HEK293T (cell line): ENCODE measurements around the gene DYRK1A.

ENCODE experiments used
- ARNT ChIP-seq: fragments of 450-650 bp; IDR thresholded peaks from 2 replicates; pipeline ENCODE4 v1.6.1; 2017; ENCODE audit warnings: mild to moderate bottlenecking
- BHLHE40 ChIP-seq: fragments of 450-650 bp; IDR thresholded peaks from 2 replicates; pipeline ENCODE4 v1.6.1; 2016; ENCODE audit warnings: mild to moderate bottlenecking, moderate library complexity, borderline replicate concordance
- CTBP1 ChIP-seq: fragments of 450-650 bp; IDR thresholded peaks from 2 replicates; pipeline ENCODE4 v1.6.1; 2016; ENCODE audit warnings: borderline replicate concordance
- ELF4 ChIP-seq: fragments of 450-650 bp; IDR thresholded peaks from 2 replicates; pipeline ENCODE4 v1.6.1; 2017; ENCODE audit warnings: antibody characterized with exemption
- FOXA1 ChIP-seq: fragments of 450-650 bp; IDR thresholded peaks from 2 replicates; pipeline ENCODE4 v1.6.1; 2016; ENCODE audit warnings: mild to moderate bottlenecking
- FOXK2 ChIP-seq: fragments of 450-650 bp; IDR thresholded peaks from 2 replicates; pipeline ENCODE4 v1.6.1; 2016; ENCODE audit warnings: mild to moderate bottlenecking
- FOXM1 ChIP-seq: fragments of 450-650 bp; IDR thresholded peaks from 2 replicates; pipeline ENCODE4 v1.6.1; 2017; ENCODE audit warnings: mild to moderate bottlenecking, borderline replicate concordance
- L3MBTL2 ChIP-seq: fragments of 450-650 bp; conservative IDR thresholded peaks from 2 replicates; pipeline ENCODE4 v1.6.1; 2016; ENCODE audit warnings: mild to moderate bottlenecking
- NFRKB ChIP-seq: fragments of 450-650 bp; IDR thresholded peaks from 2 replicates; pipeline ENCODE4 v1.6.1; 2016; ENCODE audit warnings: mild to moderate bottlenecking, moderate library complexity
- SP1 ChIP-seq: fragments of 450-650 bp; IDR thresholded peaks from 2 replicates; pipeline ENCODE4 v1.6.1; 2017
- SUZ12 ChIP-seq: fragments of 450-650 bp; IDR thresholded peaks from 2 replicates; pipeline ENCODE4 v1.6.1; 2016; ENCODE audit warnings: mild to moderate bottlenecking
- ZNF384 ChIP-seq: fragments of 450-650 bp; IDR thresholded peaks from 2 replicates; pipeline ENCODE4 v1.6.1; 2016
- TF ChIP-seq, protein P1 (sequence below): fragments of 450-650 bp; IDR thresholded peaks from 2 replicates; pipeline ENCODE4 v1.6.1; 2016

DNA sequence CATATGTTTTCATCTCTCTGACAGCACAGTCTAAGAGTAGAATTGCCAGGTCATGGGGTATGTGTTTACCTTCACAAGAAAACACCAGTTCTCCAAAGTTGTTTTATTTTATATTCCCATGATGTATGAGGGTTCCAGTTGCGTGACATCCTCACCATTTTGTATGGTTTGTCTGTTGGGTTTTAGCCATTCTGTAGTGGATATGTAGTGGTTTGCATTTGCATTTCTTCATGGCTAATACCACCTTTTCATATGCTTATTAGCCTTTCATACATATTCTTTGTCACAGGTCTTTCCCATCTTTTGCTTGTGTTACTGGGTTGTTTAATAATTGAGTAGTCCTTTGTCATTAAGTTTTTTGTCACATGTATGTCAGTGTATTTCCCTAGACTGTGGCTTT, 132.1 kb downstream of the DYRK1A start:
- TF ChIP-seq SUZ12 = no peak
- TF ChIP-seq ZNF384 = no peak
- TF ChIP-seq FOXA1 = no peak
- TF ChIP-seq, protein P1, sequence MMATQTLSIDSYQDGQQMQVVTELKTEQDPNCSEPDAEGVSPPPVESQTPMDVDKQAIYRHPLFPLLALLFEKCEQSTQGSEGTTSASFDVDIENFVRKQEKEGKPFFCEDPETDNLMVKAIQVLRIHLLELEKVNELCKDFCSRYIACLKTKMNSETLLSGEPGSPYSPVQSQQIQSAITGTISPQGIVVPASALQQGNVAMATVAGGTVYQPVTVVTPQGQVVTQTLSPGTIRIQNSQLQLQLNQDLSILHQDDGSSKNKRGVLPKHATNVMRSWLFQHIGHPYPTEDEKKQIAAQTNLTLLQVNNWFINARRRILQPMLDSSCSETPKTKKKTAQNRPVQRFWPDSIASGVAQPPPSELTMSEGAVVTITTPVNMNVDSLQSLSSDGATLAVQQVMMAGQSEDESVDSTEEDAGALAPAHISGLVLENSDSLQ = no peak
- TF ChIP-seq ELF4 = no peak
- no peak for TF ChIP-seq NFRKB
- TF ChIP-seq BHLHE40 = no peak
- no peak for TF ChIP-seq L3MBTL2
- no peak for TF ChIP-seq FOXK2
- TF ChIP-seq FOXM1 = no peak
- TF ChIP-seq SP1 = no peak
- TF ChIP-seq CTBP1 = no peak
- no peak for TF ChIP-seq ARNT
